NT2/D1 (cell line): ENCODE measurements around the gene CACNA2D2.
A peak's percentile ranks its signal among the peaks of the same experiment; 100 is the strongest.

ENCODE experiments used
- DNase-seq: peaks from one replicate; pipeline ENCODE4 v3.0.0-alpha.2; 2011; ENCODE audit warnings: low read depth, low spot score
- H3K27me3 ChIP-seq: 2 replicates; pipeline ENCODE4 v1.6.0; 2011; ENCODE audit warnings: mild to moderate bottlenecking; ENCODE audit not compliant: insufficient read length, insufficient read depth
- H3K36me3 ChIP-seq: 2 replicates; pipeline ENCODE4 v1.6.1; 2011; ENCODE audit warnings: mild to moderate bottlenecking, low read length, mixed read lengths; ENCODE audit not compliant: insufficient read depth, insufficient read length
- H3K4me1 ChIP-seq: 2 replicates; pipeline ENCODE4 v1.5.1; 2011; ENCODE audit not compliant: insufficient read depth, insufficient read length
- H3K4me3 ChIP-seq: 2 replicates; pipeline ENCODE4 v1.5.1; 2011; ENCODE audit warnings: low read depth; ENCODE audit not compliant: insufficient read length
- H3K9ac ChIP-seq: 2 replicates; pipeline ENCODE4 v1.6.0; 2011; ENCODE audit warnings: low read depth; ENCODE audit not compliant: insufficient read length
- H3K9me3 ChIP-seq: 2 replicates; pipeline ENCODE4 v1.5.1; 2011; ENCODE audit warnings: mild to moderate bottlenecking, low read length; ENCODE audit not compliant: insufficient read depth
- SUZ12 ChIP-seq: IDR thresholded peaks from 2 replicates; pipeline ENCODE4 v1.6.1; 2011; ENCODE audit not compliant: insufficient read length, insufficient read depth; ENCODE audit errors: extremely low read depth
- YY1 ChIP-seq: IDR thresholded peaks from 2 replicates; pipeline ENCODE4 v1.6.1; 2011; ENCODE audit not compliant: insufficient read length, insufficient read depth
- ZNF274 ChIP-seq: IDR thresholded peaks from 2 replicates; pipeline ENCODE4 v1.6.1; 2011; ENCODE audit warnings: mild to moderate bottlenecking, low read depth, low read length

Gene CACNA2D2

GRCh38 chr3:50412231-50412754, 91.1 kb downstream of the CACNA2D2 start:
- Histone ChIP-seq H3K4me1 (peaks cover 12% of the 10 kb centered on the region), H3K36me3 (no peaks in the 10 kb centered on the region), H3K9ac (no peak overlapping the region), H3K4me3 (no peak overlapping the region), H3K27me3 (peaks cover 4% of the 10 kb centered on the region), H3K9me3 (no peaks in the 10 kb centered on the region)
- DNase-seq: no peak
- no peak for TF ChIP-seq YY1
- no peak for TF ChIP-seq SUZ12
- TF ChIP-seq ZNF274: no peak

GRCh38 chr3:50411229-50411628, 92.2 kb downstream of the CACNA2D2 start:
- no peak for DNase-seq
- no peak overlapping the region for H3K4me3 ChIP-seq
- TF ChIP-seq YY1 (no peak), SUZ12 (no peak), ZNF274 (no peak)
- peaks cover 11% of the 10 kb centered on the region for H3K4me1 ChIP-seq
- no peaks in the 10 kb centered on the region for H3K9me3 ChIP-seq
- peaks cover 4% of the 10 kb centered on the region for H3K27me3 ChIP-seq
- H3K36me3 ChIP-seq: no peaks in the 10 kb centered on the region
- H3K9ac ChIP-seq: no peak overlapping the region

- no peak for DNase-seq
- H3K4me3 ChIP-seq: no peak overlapping the region
- no peaks in the 10 kb centered on the region for H3K9me3 ChIP-seq
- H3K36me3 ChIP-seq: no peaks in the 10 kb centered on the region
- H3K4me1 ChIP-seq: peaks cover 11% of the 10 kb centered on the region
- TF ChIP-seq ZNF274: no peak
- no peak for TF ChIP-seq YY1
- TF ChIP-seq SUZ12: no peak
- H3K9ac ChIP-seq: no peak overlapping the region
- H3K27me3 ChIP-seq: peaks cover 4% of the 10 kb centered on the region
Measured at GRCh38 chr3:50410608-50411139, 92.8 kb downstream of the CACNA2D2 start.

GRCh38 chr3:50410185-50410584, 93.2 kb downstream of the CACNA2D2 start:
- no peak for DNase-seq
- TF ChIP-seq ZNF274: no peak
- no peak for TF ChIP-seq YY1
- TF ChIP-seq SUZ12: no peak
- no peak overlapping the region for H3K4me3 ChIP-seq
- peaks cover 4% of the 10 kb centered on the region for H3K27me3 ChIP-seq
- H3K9me3 ChIP-seq: no peaks in the 10 kb centered on the region
- no peaks in the 10 kb centered on the region for H3K36me3 ChIP-seq
- peaks cover 11% of the 10 kb centered on the region for H3K4me1 ChIP-seq
- no peak overlapping the region for H3K9ac ChIP-seq

- DNase-seq: no peak
- Histone ChIP-seq H3K4me1 (peaks cover 11% of the 10 kb centered on the region), H3K9me3 (no peaks in the 10 kb centered on the region), H3K36me3 (no peaks in the 10 kb centered on the region), H3K9ac (no peak overlapping the region), H3K27me3 (peaks cover 13% of the 10 kb centered on the region), H3K4me3 (no peak overlapping the region)
- TF ChIP-seq YY1 (no peak), ZNF274 (no peak), SUZ12 (no peak)
Measured at GRCh38 chr3:50408443-50408944, 94.9 kb downstream of the CACNA2D2 start.

GRCh38 chr3:50406487-50406886, 96.9 kb downstream of the CACNA2D2 start:
- H3K4me1 ChIP-seq: peaks cover 8% of the 10 kb centered on the region
- H3K9me3 ChIP-seq: no peaks in the 10 kb centered on the region
- TF ChIP-seq YY1: no peak
- TF ChIP-seq ZNF274: no peak
- TF ChIP-seq SUZ12: no peak

GRCh38 chr3:50405249-50405648, 98.2 kb downstream of the CACNA2D2 start:
- Histone ChIP-seq H3K4me3 (no peak overlapping the region), H3K9ac (no peak overlapping the region), H3K4me1 (no peaks in the 10 kb centered on the region), H3K9me3 (no peaks in the 10 kb centered on the region), H3K27me3 (peaks cover 24% of the 10 kb centered on the region), H3K36me3 (no peaks in the 10 kb centered on the region)
- peak; percentile 47 for DNase-seq
- TF ChIP-seq YY1 (no peak), ZNF274 (no peak), SUZ12 (no peak)

More at GRCh38 chr3:50406487-50406886, 96.9 kb downstream of the CACNA2D2 start:
- H3K36me3 ChIP-seq: no peaks in the 10 kb centered on the region
- H3K27me3 ChIP-seq: peaks cover 23% of the 10 kb centered on the region
- no peak overlapping the region for H3K4me3 ChIP-seq
- H3K9ac ChIP-seq: no peak overlapping the region
- no peak for DNase-seq
